GM13976 (cell line): ENCODE measurements around the gene SLC66A1.

Source experiments
- DNase-seq: peaks from one replicate; pipeline ENCODE4 v3.0.0; 2012; ENCODE audit warnings: low spot score
- CTCF ChIP-seq: IDR thresholded peaks from 2 replicates; pipeline ENCODE4 v1.5.1; 2012; ENCODE audit warnings: borderline replicate concordance, mild to moderate bottlenecking; ENCODE audit not compliant: insufficient read depth; ENCODE audit errors: extremely low read depth, missing control alignments, control extremely low read depth
- in situ Hi-C: fragments of 300-500 bp; cut with MboI; formaldehyde crosslinking; loops from one replicate; pipeline ENCODE4 v1.12.0; 2022; ENCODE audit warnings: low sequenced_read_pairs, mixed read lengths, inconsistent platforms; ENCODE audit not compliant: unreplicated experiment

The SLC66A1 gene

DNA sequence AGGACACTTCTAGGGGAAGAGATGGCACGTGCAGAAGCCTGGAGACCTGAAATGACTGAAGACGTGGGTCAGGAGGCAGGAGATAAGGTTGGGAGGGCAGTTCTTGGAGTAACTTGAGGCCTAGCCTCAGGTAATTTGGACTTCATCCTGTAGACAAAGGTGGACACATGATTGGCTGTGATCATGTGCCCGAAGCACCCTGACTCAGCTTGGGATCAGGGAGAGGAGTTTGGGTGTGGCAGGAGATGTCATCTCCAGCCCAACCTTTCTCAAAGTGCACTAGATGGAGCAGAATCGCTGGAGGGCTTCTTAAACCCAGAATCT, 1.5 kb downstream of the SLC66A1 start:
- no peak for TF ChIP-seq CTCF
- DNase-seq: no peak
- in situ Hi-C loops: no loop called here

GRCh38 chr1:19313961-19314882, 2.1 kb downstream of the SLC66A1 start:
- no peak for DNase-seq
- TF ChIP-seq CTCF: no peak
- in situ Hi-C loops: no loop called here

- in situ Hi-C loops: no loop called here
- TF ChIP-seq CTCF: no peak
- peak; percentile 68 for DNase-seq
Observed at GRCh38 chr1:19315378-19316198, 3.5 kb downstream of the SLC66A1 start.

DNA sequence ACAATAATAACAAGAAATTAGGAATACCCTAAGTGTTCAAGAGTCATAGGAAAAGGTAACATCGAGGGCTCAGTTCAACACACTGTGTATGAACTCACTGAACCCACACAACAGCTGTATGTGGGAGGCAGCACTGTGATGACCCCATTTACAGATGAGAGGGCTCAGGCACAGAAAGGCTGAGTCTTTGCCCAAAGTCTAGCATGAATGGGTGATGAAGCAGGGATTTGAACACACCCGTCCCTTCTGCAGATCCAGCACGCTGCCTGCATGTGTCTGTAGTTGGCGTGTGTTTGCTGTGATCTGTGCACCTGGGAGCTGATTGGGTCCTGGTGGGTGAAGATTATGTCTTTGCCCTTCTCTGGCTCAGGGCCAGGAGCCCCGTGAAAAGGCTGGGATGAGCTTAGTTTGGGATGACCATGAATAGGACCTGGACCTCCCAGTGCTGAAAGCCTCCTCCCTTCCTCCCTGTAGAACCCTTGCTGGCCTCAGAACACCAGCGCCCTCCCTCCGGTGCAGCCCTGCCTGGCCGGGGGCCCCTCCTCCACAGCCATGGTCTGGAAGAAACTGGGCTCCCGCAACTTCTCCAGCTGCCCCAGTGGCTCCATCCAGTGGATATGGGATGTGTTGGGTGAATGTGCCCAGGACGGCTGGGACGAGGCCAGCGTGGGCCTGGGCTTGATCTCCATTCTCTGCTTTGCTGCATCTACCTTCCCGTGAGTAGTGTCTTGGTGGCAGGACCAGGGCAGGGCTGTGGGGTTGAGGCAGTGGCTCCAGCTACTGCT, 5.2 kb downstream of the SLC66A1 start:
- no peak for TF ChIP-seq CTCF
- DNase-seq: no peak
- in situ Hi-C loops: no loop called here

DNA sequence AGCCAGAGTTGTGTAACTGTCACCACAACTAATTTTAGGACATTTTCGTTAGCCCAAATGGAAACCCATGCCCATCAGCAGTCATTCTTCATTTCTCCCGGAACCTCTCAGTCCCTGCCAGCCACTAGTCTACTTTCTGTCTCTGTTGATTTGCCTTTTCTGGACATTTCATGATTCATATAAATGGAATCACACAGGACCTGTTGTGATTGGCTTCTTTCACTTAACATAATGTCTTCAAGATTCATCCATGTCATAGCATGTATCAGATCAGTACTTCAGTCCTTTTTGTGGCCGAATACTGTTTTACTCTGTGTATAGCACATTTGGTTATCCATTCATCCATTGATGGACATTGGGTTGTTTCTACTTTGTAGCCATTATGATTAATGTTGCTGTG, 7.1 kb downstream of the SLC66A1 start:
- in situ Hi-C loops: no loop called here
- no peak for TF ChIP-seq CTCF
- no peak for DNase-seq

DNA sequence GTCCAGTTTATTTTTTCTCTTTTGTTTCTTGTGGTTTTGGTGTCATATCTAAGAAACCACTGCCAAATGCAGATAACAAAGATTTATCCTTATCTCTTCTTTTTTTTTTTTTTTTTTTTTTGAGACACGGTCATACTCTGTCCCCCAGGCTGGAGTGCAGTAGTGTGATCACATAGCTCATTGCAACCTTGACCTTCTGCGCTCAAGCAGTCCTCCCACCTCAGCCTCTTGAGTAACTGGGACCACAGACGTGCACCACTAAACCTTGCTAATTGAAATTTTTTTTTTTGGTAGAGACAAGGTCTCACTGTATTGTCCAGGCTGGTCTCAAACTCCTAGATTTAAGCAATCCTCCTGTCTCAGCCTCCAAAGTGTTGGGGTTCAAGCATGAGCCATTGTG, 8.9 kb downstream of the SLC66A1 start:
- no peak for DNase-seq
- no peak for TF ChIP-seq CTCF
- in situ Hi-C loops: no loop called here
